PC-9 (cell line): ENCODE results near the gene RNF4.

Experiments
- EZH2 ChIP-seq: fragments of 200-600 bp; sonication (generic); IDR thresholded peaks from 2 replicates; pipeline ENCODE4 v1.8.0; 2017; ENCODE audit warnings: antibody characterized with exemption, low read depth
- TF ChIP-seq, protein P1 (sequence below): fragments of 200-600 bp; sonication (generic); conservative IDR thresholded peaks from 2 replicates; pipeline ENCODE4 v1.6.1; 2017; ENCODE audit warnings: mixed run types, antibody characterized with exemption, mild to moderate bottlenecking, moderate library complexity

DNA sequence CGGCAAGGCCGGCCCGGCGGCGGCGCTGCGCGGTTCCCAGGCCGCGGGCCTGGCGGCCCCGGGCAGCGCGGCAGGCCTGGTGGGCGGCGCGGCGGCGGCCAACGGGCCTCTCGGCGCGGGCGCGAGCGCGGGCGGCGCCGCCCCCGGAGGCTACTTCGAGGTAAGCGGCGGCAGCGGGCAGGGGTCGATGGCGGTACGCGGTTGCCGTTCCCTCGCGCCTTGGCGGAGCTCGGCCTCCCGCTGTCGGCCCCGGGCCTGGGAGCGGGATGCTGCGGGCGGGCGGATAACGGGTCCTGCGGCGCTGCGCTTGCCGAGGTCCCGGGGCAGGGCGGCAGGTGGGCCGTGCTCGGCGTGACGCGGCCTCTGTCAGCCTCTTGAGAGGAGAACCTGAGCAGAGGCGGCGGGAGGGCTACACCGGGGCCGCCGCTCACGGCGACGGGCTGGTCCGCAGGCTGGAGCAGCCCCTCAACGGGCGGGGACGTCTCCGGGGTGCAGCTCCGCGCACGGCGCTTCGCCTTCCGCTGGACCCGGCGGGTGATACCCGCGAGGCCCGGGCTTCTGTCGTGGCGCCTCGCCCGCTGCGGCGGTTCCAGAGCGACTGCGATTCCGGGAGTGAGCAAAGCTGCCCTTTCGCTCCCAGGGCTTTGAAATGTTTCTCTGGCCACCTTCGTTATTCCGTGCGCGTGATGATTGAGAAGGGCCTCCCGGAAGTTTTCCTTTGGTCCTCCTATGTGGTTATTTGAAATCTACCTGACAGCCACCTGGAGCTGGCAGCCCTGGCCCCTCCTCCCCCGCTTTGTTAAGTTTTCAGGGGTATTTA lies 68.3 kb downstream of the RNF4 start:
- TF ChIP-seq, protein P1, sequence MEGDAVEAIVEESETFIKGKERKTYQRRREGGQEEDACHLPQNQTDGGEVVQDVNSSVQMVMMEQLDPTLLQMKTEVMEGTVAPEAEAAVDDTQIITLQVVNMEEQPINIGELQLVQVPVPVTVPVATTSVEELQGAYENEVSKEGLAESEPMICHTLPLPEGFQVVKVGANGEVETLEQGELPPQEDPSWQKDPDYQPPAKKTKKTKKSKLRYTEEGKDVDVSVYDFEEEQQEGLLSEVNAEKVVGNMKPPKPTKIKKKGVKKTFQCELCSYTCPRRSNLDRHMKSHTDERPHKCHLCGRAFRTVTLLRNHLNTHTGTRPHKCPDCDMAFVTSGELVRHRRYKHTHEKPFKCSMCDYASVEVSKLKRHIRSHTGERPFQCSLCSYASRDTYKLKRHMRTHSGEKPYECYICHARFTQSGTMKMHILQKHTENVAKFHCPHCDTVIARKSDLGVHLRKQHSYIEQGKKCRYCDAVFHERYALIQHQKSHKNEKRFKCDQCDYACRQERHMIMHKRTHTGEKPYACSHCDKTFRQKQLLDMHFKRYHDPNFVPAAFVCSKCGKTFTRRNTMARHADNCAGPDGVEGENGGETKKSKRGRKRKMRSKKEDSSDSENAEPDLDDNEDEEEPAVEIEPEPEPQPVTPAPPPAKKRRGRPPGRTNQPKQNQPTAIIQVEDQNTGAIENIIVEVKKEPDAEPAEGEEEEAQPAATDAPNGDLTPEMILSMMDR = no peak
- no peak for TF ChIP-seq EZH2
